Esophagus muscularis mucosa (tissue), 4 donors: ENCODE data around the gene RABL6. TPM values are rescaled to one million over a fixed set of nuclear protein-coding genes. Genes with fewer than 3 reads are reported as not detected.

Experiments used
- DNase-seq: peaks from one replicate; pipeline ENCODE4 v3.0.0-alpha.2; 2017; ENCODE audit errors: extremely low spot score
- H3K27ac ChIP-seq, 4 donors: fragments of 200-600 bp; sonication (generic); replicated peaks in 1 of 4; 1 replicate in 3 of 4; 2 replicates in 1 of 4; pipeline ENCODE4 v1.5.1; 2016 to 2019; ENCODE audit warnings: mild to moderate bottlenecking in 1 of 4
- H3K27me3 ChIP-seq, 4 donors: fragments of 200-600 bp; sonication (generic); one replicate each; pipeline versions ENCODE4 v1.5.1 to v1.6.0; 2016 to 2019
- H3K36me3 ChIP-seq, 4 donors: fragments of 200-600 bp; sonication (generic); one replicate each; pipeline ENCODE4 v1.5.1; 2016 to 2019
- H3K4me1 ChIP-seq, 4 donors: fragments of 200-600 bp; sonication (generic); one replicate each; pipeline ENCODE4 v1.5.1; 2016 to 2019
- H3K4me3 ChIP-seq, 4 donors: fragments of 200-600 bp; sonication (generic); 1 replicate in 2 of 4; 2 replicates in 2 of 4; pipeline ENCODE4 v1.5.1; 2016 to 2019; ENCODE audit warnings: mild to moderate bottlenecking in 4 of 4, moderate library complexity in 1 of 4
- H3K9me3 ChIP-seq, 4 donors: fragments of 200-600 bp; sonication (generic); 1 replicate in 3 of 4; 2 replicates in 1 of 4; pipeline ENCODE4 v1.5.1; 2016 to 2019
- CTCF ChIP-seq, 3 experiments: fragments of 200-600 bp in 2 of 3; fragments of 450-650 bp in 1 of 3; sonication (generic) in 2 of 3; IDR thresholded peaks; one replicate each; pipeline ENCODE4 v1.5.1; 2017 to 2019; ENCODE audit warnings: antibody characterized with exemption in 3 of 3, mild to moderate bottlenecking in 2 of 3, moderate library complexity in 1 of 3
- EP300 ChIP-seq: sonication (generic); formaldehyde crosslinking; IDR thresholded peaks from one replicate; pipeline ENCODE4 v1.6.1; 2017; ENCODE audit warnings: antibody characterized with exemption
- POLR2A ChIP-seq: fragments of 450-650 bp; IDR thresholded peaks from one replicate; pipeline ENCODE4 v1.6.1; 2017; ENCODE audit warnings: antibody characterized with exemption, moderate library complexity, mild to moderate bottlenecking, low read depth
- POLR2AphosphoS5 ChIP-seq, 2 donors: sonication (generic); formaldehyde crosslinking; IDR thresholded peaks; one replicate each; pipeline ENCODE4 v1.6.1; 2017; ENCODE audit warnings: antibody characterized with exemption in 2 of 2
- WGBS: methylation state at CpG from one replicate; pipeline ENCODE4 v1.1.5; 2018; 5-methylcytosine and 5-hydroxymethylcytosine counted together
- intact Hi-C: fragments of 100-400 bp; cut with DNase I; formaldehyde crosslinking; loops from one replicate; pipeline ENCODE4 v1.15.1; 2023
- total RNA-seq, 4 donors: library from RNA; depleted of rRNA; stranded (reverse); fragments of >200 nt; gene quantifications; one replicate each; pipeline versions ENCODE4 v1.1.0 to v1.2.1, GENCODE V29; 2016

Gene RABL6
- total RNA-seq, 4 donors from 2014 or later: 56.3 to 110 (median 83.0) TPM

- Histone ChIP-seq H3K9me3 (no peaks in the 10 kb centered on the region), H3K36me3 (peaks cover 0 to 22% (median 15%) of the 10 kb centered on the region in 4 donors), H3K27ac (peak overlapping the region; percentile 93 to 95 (median 94)), H3K4me3 (peak overlapping the region; percentile 77 to 80 (median 80)), H3K4me1 (peaks cover 22 to 38% (median 33%) of the 10 kb centered on the region in 4 donors), H3K27me3 (peaks cover 0 to 8% (median 7%) of the 10 kb centered on the region in 4 donors)
- intact Hi-C loops: no loop called here
- WGBS: 7% methylated on average over 17 of the region's 29 CpGs
- TF ChIP-seq POLR2AphosphoS5 (IDR thresholded peaks at IDR 0.05): no peak
- no peak for TF ChIP-seq POLR2A
- peak; percentile 61 to 85 (median 62) for TF ChIP-seq CTCF (IDR thresholded peaks at IDR 0.05)
- no peak for DNase-seq
Observed at GRCh38 chr9:136791516-136792276, 16.1 kb upstream of the RABL6 start.

DNA sequence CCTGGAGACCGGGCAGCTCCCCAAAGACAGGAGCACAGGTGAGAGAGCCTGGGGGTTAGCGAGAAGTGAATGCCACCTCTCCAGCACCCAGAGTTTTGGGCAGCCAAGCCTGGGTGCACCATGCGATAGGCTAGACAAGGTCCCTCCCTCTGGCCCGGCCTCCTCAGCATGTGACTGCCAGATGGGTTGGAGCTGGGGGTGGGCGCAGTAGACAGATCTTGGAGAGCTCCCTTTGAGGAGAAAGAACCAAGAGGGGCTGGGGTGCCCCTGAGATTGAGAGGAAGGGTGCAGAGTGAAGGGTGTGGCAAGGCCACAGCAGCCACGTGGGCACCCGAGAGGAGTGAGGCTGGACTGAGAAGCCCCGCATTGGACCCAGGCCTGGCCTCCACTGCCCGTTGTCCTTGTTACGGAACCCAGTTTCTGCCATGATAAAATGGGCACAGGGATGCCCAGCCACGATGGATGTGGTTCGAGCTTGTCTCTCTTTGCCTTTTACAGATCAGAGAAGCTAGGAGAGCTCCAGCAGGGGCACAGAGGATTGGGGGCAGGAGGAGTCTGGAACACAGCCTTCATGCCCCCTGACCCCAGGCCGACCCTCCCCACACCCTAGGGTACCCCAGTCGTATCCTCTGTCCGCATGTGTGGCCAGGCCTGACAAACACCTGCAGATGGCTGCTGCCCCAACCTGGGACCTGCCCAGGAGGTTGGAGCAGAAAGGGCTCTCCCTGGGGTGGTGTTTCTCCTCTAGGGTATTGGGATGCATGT is 15.2 kb upstream of the RABL6 start:
- intact Hi-C loops: no loop called here
- H3K27me3 ChIP-seq: peaks cover 0 to 16% (median 8%) of the 10 kb centered on the region in 4 donors
- H3K4me3 ChIP-seq: peak overlapping the region in 2 of 4 donors; percentile 77 to 80
- no peak for DNase-seq
- H3K4me1 ChIP-seq: peaks cover 22 to 38% (median 31%) of the 10 kb centered on the region in 4 donors
- H3K27ac ChIP-seq: peak overlapping the region in 1 of 4 donors; percentile 93
- 70% methylated on average over 12 of the region's 15 CpGs for WGBS
- no peaks in the 10 kb centered on the region for H3K9me3 ChIP-seq
- H3K36me3 ChIP-seq: peaks cover 0 to 22% (median 15%) of the 10 kb centered on the region in 4 donors
- TF ChIP-seq POLR2AphosphoS5 (IDR thresholded peaks at IDR 0.05) (no peak), POLR2A (no peak), CTCF (IDR thresholded peaks at IDR 0.05) (no peak), EP300 (no peak)

DNA sequence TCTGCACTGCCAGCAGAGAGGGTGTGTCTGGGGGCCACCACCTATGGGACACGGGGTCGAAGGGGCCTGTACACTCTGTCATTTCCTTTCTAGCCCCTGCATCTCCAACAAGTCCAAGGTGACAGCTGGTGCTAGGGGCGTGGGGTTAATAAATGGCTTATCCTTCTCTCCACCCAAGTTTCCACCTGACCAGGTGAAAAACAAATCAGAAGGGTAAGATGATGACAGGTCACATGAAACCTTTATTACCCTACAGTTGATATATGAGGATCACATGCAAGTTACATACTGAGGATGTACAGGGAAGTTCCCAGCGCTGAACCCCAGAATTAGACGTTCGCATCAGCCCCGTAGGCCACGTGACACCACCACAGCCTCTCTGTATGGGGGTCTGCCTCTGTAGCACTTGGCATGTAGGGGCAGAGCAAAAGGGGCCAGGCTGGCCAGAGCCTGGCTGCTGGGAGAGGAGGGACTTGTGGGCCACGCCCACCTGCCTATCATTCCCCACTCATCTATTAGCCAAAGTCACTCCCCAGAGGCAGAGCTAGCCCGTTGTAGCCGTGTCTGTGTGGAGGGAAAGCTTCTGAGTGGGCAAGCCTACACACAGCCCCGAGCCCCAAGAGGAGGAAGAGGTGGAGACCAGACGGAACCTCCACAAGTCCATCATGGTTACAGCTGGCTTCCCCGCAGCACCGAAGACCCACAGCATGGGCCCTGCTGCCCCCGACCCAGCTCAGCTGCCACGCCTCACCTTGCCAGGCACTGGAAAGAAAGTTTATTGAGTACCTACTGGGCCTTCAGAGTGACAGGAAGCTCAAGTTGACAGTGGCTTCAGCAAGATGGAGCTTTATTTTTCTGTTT is 14.4 kb upstream of the RABL6 start:
- intact Hi-C loops: no loop called here
- 84% methylated on average over 17 of the region's 17 CpGs for WGBS

More for the DNA sequence above, 14.4 kb upstream of the RABL6 start:
- peaks cover 0 to 24% (median 15%) of the 10 kb centered on the region in 4 donors for H3K27me3 ChIP-seq
- peaks cover 19 to 32% (median 25%) of the 10 kb centered on the region in 4 donors for H3K4me1 ChIP-seq
- no peak overlapping the region for H3K4me3 ChIP-seq
- no peak for DNase-seq
- no peak overlapping the region for H3K27ac ChIP-seq
- peaks cover 0 to 22% (median 15%) of the 10 kb centered on the region in 4 donors for H3K36me3 ChIP-seq
- no peaks in the 10 kb centered on the region for H3K9me3 ChIP-seq
- TF ChIP-seq CTCF (IDR thresholded peaks at IDR 0.05) (no peak), EP300 (no peak), POLR2AphosphoS5 (IDR thresholded peaks at IDR 0.05) (no peak), POLR2A (no peak)
